Measurements from ENCODE around the gene POTEE.
"Not testable (repeated sequence)": the region's sequence is repeated elsewhere in the genome, so short reads cannot be mapped to it uniquely, and the experiment has no call there.

Gene POTEE

GRCh38 chr2:131209030-131209772, at the start of gene POTEE:
Gene POTEE, plus strand, starts transcription at chr2:131209536. Its CDS starts 8,867 bp downstream, at chr2:131218403.
- H3K4me3 ChIP-seq (ENCODE audit: low read length in 2 of 2); H3K36me3 ChIP-seq (ENCODE audit: control insufficient read depth in 2 of 2, insufficient read depth in 2 of 2, low read length in 2 of 2); H3K4me1 ChIP-seq (ENCODE audit: control insufficient read depth, insufficient read depth, low read length); H3K27ac ChIP-seq (ENCODE audit: low read length); H3K9me3 ChIP-seq (ENCODE audit: control insufficient read depth in 2 of 2, low read length in 2 of 2); H3K27me3 ChIP-seq (ENCODE audit: control insufficient read depth in 1 of 2, insufficient read depth in 2 of 2, low read length in 2 of 2); H3K9ac ChIP-seq (ENCODE audit: low read length in 2 of 2): not testable (repeated sequence)

GRCh38 chr2:131165562-131165961, 43.8 kb upstream of the POTEE start:
- H3K9ac ChIP-seq (ENCODE audit: low read length in 2 of 2); H3K4me1 ChIP-seq (ENCODE audit: control insufficient read depth, insufficient read depth, low read length); H3K4me3 ChIP-seq (ENCODE audit: low read length in 2 of 2); H3K9me3 ChIP-seq (ENCODE audit: control insufficient read depth in 2 of 2, low read length in 2 of 2); H3K27me3 ChIP-seq (ENCODE audit: control insufficient read depth in 1 of 2, insufficient read depth in 2 of 2, low read length in 2 of 2); H3K36me3 ChIP-seq (ENCODE audit: control insufficient read depth in 2 of 2, insufficient read depth in 2 of 2, low read length in 2 of 2); H3K27ac ChIP-seq (ENCODE audit: low read length): not testable (repeated sequence)

- Histone ChIP-seq H3K4me1 (ENCODE audit: control insufficient read depth, insufficient read depth, low read length) (no peaks in the 10 kb centered on the region), H3K27me3 (ENCODE audit: control insufficient read depth in 1 of 2, insufficient read depth in 2 of 2, low read length in 2 of 2) (no peaks in the 10 kb centered on the region), H3K4me3 (ENCODE audit: low read length in 2 of 2) (no peak overlapping the region), H3K9me3 (ENCODE audit: control insufficient read depth in 2 of 2, low read length in 2 of 2) (no peaks in the 10 kb centered on the region), H3K9ac (ENCODE audit: low read length in 2 of 2) (no peak overlapping the region), H3K36me3 (ENCODE audit: control insufficient read depth in 2 of 2, insufficient read depth in 2 of 2, low read length in 2 of 2) (no peaks in the 10 kb centered on the region), H3K27ac (ENCODE audit: low read length) (no peak overlapping the region)
Measured at GRCh38 chr2:131168538-131168937, 40.8 kb upstream of the POTEE start.

- H3K27ac ChIP-seq (ENCODE audit: low read length); H3K4me1 ChIP-seq (ENCODE audit: control insufficient read depth, insufficient read depth, low read length); H3K9me3 ChIP-seq (ENCODE audit: control insufficient read depth in 2 of 2, low read length in 2 of 2); H3K4me3 ChIP-seq (ENCODE audit: low read length in 2 of 2); H3K36me3 ChIP-seq (ENCODE audit: control insufficient read depth in 2 of 2, insufficient read depth in 2 of 2, low read length in 2 of 2); H3K27me3 ChIP-seq (ENCODE audit: control insufficient read depth in 1 of 2, insufficient read depth in 2 of 2, low read length in 2 of 2); H3K9ac ChIP-seq (ENCODE audit: low read length in 2 of 2): not testable (repeated sequence)
Measured at GRCh38 chr2:131178050-131178449, 31.3 kb upstream of the POTEE start.

- not testable (repeated sequence) for H3K36me3 ChIP-seq (ENCODE audit: control insufficient read depth in 2 of 2, insufficient read depth in 2 of 2, low read length in 2 of 2); H3K27me3 ChIP-seq (ENCODE audit: control insufficient read depth in 1 of 2, insufficient read depth in 2 of 2, low read length in 2 of 2); H3K4me3 ChIP-seq (ENCODE audit: low read length in 2 of 2); H3K9me3 ChIP-seq (ENCODE audit: control insufficient read depth in 2 of 2, low read length in 2 of 2); H3K27ac ChIP-seq (ENCODE audit: low read length); H3K4me1 ChIP-seq (ENCODE audit: control insufficient read depth, insufficient read depth, low read length); H3K9ac ChIP-seq (ENCODE audit: low read length in 2 of 2)
Measured at GRCh38 chr2:131178721-131179418, 30.5 kb upstream of the POTEE start.

- not testable (repeated sequence) for H3K9me3 ChIP-seq (ENCODE audit: control insufficient read depth in 2 of 2, low read length in 2 of 2); H3K9ac ChIP-seq (ENCODE audit: low read length in 2 of 2); H3K27ac ChIP-seq (ENCODE audit: low read length); H3K27me3 ChIP-seq (ENCODE audit: control insufficient read depth in 1 of 2, insufficient read depth in 2 of 2, low read length in 2 of 2); H3K36me3 ChIP-seq (ENCODE audit: control insufficient read depth in 2 of 2, insufficient read depth in 2 of 2, low read length in 2 of 2); H3K4me3 ChIP-seq (ENCODE audit: low read length in 2 of 2); H3K4me1 ChIP-seq (ENCODE audit: control insufficient read depth, insufficient read depth, low read length)
Measured at GRCh38 chr2:131181451-131181850, 27.9 kb upstream of the POTEE start.

- H3K36me3 ChIP-seq (ENCODE audit: control insufficient read depth in 2 of 2, insufficient read depth in 2 of 2, low read length in 2 of 2); H3K27ac ChIP-seq (ENCODE audit: low read length); H3K9me3 ChIP-seq (ENCODE audit: control insufficient read depth in 2 of 2, low read length in 2 of 2); H3K4me3 ChIP-seq (ENCODE audit: low read length in 2 of 2); H3K27me3 ChIP-seq (ENCODE audit: control insufficient read depth in 1 of 2, insufficient read depth in 2 of 2, low read length in 2 of 2); H3K4me1 ChIP-seq (ENCODE audit: control insufficient read depth, insufficient read depth, low read length); H3K9ac ChIP-seq (ENCODE audit: low read length in 2 of 2): not testable (repeated sequence)
Measured at GRCh38 chr2:131193421-131193820, 15.9 kb upstream of the POTEE start.

- H3K9ac ChIP-seq (ENCODE audit: low read length in 2 of 2); H3K4me3 ChIP-seq (ENCODE audit: low read length in 2 of 2); H3K9me3 ChIP-seq (ENCODE audit: control insufficient read depth in 2 of 2, low read length in 2 of 2); H3K36me3 ChIP-seq (ENCODE audit: control insufficient read depth in 2 of 2, insufficient read depth in 2 of 2, low read length in 2 of 2); H3K27me3 ChIP-seq (ENCODE audit: control insufficient read depth in 1 of 2, insufficient read depth in 2 of 2, low read length in 2 of 2); H3K27ac ChIP-seq (ENCODE audit: low read length); H3K4me1 ChIP-seq (ENCODE audit: control insufficient read depth, insufficient read depth, low read length): not testable (repeated sequence)
Measured at GRCh38 chr2:131196186-131196585, 13.2 kb upstream of the POTEE start.

- Histone ChIP-seq H3K27ac (ENCODE audit: low read length) (no peak overlapping the region), H3K9ac (ENCODE audit: low read length in 2 of 2) (no peak overlapping the region), H3K4me3 (ENCODE audit: low read length in 2 of 2) (no peak overlapping the region), H3K4me1 (ENCODE audit: control insufficient read depth, insufficient read depth, low read length) (no peaks in the 10 kb centered on the region), H3K9me3 (ENCODE audit: control insufficient read depth in 2 of 2, low read length in 2 of 2) (no peaks in the 10 kb centered on the region), H3K36me3 (ENCODE audit: control insufficient read depth in 2 of 2, insufficient read depth in 2 of 2, low read length in 2 of 2) (no peaks in the 10 kb centered on the region), H3K27me3 (ENCODE audit: control insufficient read depth in 1 of 2, insufficient read depth in 2 of 2, low read length in 2 of 2) (no peaks in the 10 kb centered on the region)
Measured at GRCh38 chr2:131201098-131201497, 8.2 kb upstream of the POTEE start.

GRCh38 chr2:131207839-131208238, 1.5 kb upstream of the POTEE start:
- not testable (repeated sequence) for H3K9ac ChIP-seq (ENCODE audit: low read length in 2 of 2); H3K36me3 ChIP-seq (ENCODE audit: control insufficient read depth in 2 of 2, insufficient read depth in 2 of 2, low read length in 2 of 2); H3K4me3 ChIP-seq (ENCODE audit: low read length in 2 of 2); H3K4me1 ChIP-seq (ENCODE audit: control insufficient read depth, insufficient read depth, low read length); H3K27me3 ChIP-seq (ENCODE audit: control insufficient read depth in 1 of 2, insufficient read depth in 2 of 2, low read length in 2 of 2); H3K9me3 ChIP-seq (ENCODE audit: control insufficient read depth in 2 of 2, low read length in 2 of 2); H3K27ac ChIP-seq (ENCODE audit: low read length)

GRCh38 chr2:131209773-131210104, 403 bp downstream of the POTEE start:
- H3K4me3 ChIP-seq (ENCODE audit: low read length in 2 of 2); H3K4me1 ChIP-seq (ENCODE audit: control insufficient read depth, insufficient read depth, low read length); H3K36me3 ChIP-seq (ENCODE audit: control insufficient read depth in 2 of 2, insufficient read depth in 2 of 2, low read length in 2 of 2): not testable (repeated sequence)

More at GRCh38 chr2:131209773-131210104, 403 bp downstream of the POTEE start:
- H3K9ac ChIP-seq (ENCODE audit: low read length in 2 of 2); H3K9me3 ChIP-seq (ENCODE audit: control insufficient read depth in 2 of 2, low read length in 2 of 2); H3K27ac ChIP-seq (ENCODE audit: low read length); H3K27me3 ChIP-seq (ENCODE audit: control insufficient read depth in 1 of 2, insufficient read depth in 2 of 2, low read length in 2 of 2): not testable (repeated sequence)

Measured in stomach smooth muscle (tissue), 2 donors.